Measurements from ENCODE around the gene SFXN5. TPM values are rescaled to one million over a fixed set of nuclear protein-coding genes. Genes with fewer than 3 reads are reported as not detected.

The SFXN5 gene
- total RNA-seq, 3 donors from 2014 or later (not counting 1 experiment from before 2014, with no cell fraction given) = 15.3 to 22.3 (median 19.8) TPM

- Mint-ChIP-seq H3K4me1 (peaks cover 53 to 70% of the 10 kb centered on the region in 2 donors), H3K4me3 (peak overlapping the region; percentile 91), H3K36me3 (no peaks in the 10 kb centered on the region), H3K27ac (peak overlapping the region; percentile 89 to 97), H3K27me3 (ENCODE audit: low read depth in 2 of 2) (no peaks in the 10 kb centered on the region), H3K9me3 (no peaks in the 10 kb centered on the region)
- Histone ChIP-seq H3K27me3 (ENCODE audit: control insufficient read depth, insufficient read depth, low read length) (no peaks in the 10 kb centered on the region), H3K4me1 (ENCODE audit: control insufficient read depth, insufficient read depth, low read length) (peaks cover 40% of the 10 kb centered on the region), H3K4me3 (ENCODE audit: low read length) (no peak overlapping the region), H3K36me3 (ENCODE audit: control insufficient read depth, insufficient read depth, low read length) (peaks cover 3% of the 10 kb centered on the region), H3K9me3 (ENCODE audit: control insufficient read depth, insufficient read depth, low read length) (no peaks in the 10 kb centered on the region), H3K27ac (ENCODE audit: low read length) (no peak overlapping the region)
- intact Hi-C loops (cut with micrococcal nuclease) = no loop called here
- 98% methylated on average over 24 of the region's 24 CpGs for WGBS (ENCODE audit: insufficient coverage)
- no peak for ATAC-seq
- DNase-seq = no peak
- TF ChIP-seq CTCF (IDR thresholded peaks at IDR 0.05) = no peak
Measured at GRCh38 chr2:72955228-72956049, 116.1 kb downstream of the SFXN5 start.

GRCh38 chr2:72954376-72955227 is 116.9 kb downstream of the SFXN5 start:
- ATAC-seq (peak; percentile 28 to 38 (median 36)), DNase-seq (no peak)
- Histone ChIP-seq H3K27me3 (ENCODE audit: control insufficient read depth, insufficient read depth, low read length) (no peaks in the 10 kb centered on the region), H3K4me3 (ENCODE audit: low read length) (peak overlapping the region; percentile 39), H3K27ac (ENCODE audit: low read length) (peak overlapping the region; percentile 64), H3K36me3 (ENCODE audit: control insufficient read depth, insufficient read depth, low read length) (peaks cover 3% of the 10 kb centered on the region), H3K4me1 (ENCODE audit: control insufficient read depth, insufficient read depth, low read length) (peaks cover 40% of the 10 kb centered on the region), H3K9me3 (ENCODE audit: control insufficient read depth, insufficient read depth, low read length) (no peaks in the 10 kb centered on the region)
- no peaks in the 10 kb centered on the region for H3K36me3 Mint-ChIP-seq
- H3K4me3 Mint-ChIP-seq = peak overlapping the region; percentile 91
- no peaks in the 10 kb centered on the region for H3K9me3 Mint-ChIP-seq
- WGBS (ENCODE audit: insufficient coverage) = 50% methylated on average over 10 of the region's 12 CpGs
- no peaks in the 10 kb centered on the region for H3K27me3 Mint-ChIP-seq (ENCODE audit: low read depth in 2 of 2)
- H3K27ac Mint-ChIP-seq = peak overlapping the region; percentile 89 to 97
- intact Hi-C loops (cut with micrococcal nuclease) = no loop called here
- no peak for TF ChIP-seq CTCF (IDR thresholded peaks at IDR 0.05)
- peaks cover 50 to 62% of the 10 kb centered on the region in 2 donors for H3K4me1 Mint-ChIP-seq

GRCh38 chr2:72953976-72954375 is 117.5 kb downstream of the SFXN5 start:
- Histone ChIP-seq H3K4me1 (ENCODE audit: control insufficient read depth, insufficient read depth, low read length) (peaks cover 40% of the 10 kb centered on the region), H3K27me3 (ENCODE audit: control insufficient read depth, insufficient read depth, low read length) (no peaks in the 10 kb centered on the region), H3K4me3 (ENCODE audit: low read length) (peak overlapping the region; percentile 39), H3K36me3 (ENCODE audit: control insufficient read depth, insufficient read depth, low read length) (peaks cover 3% of the 10 kb centered on the region), H3K27ac (ENCODE audit: low read length) (peak overlapping the region; percentile 64), H3K9me3 (ENCODE audit: control insufficient read depth, insufficient read depth, low read length) (no peaks in the 10 kb centered on the region)
- 22% methylated on average over 4 of the region's 4 CpGs for WGBS (ENCODE audit: insufficient coverage)
- Mint-ChIP-seq H3K9me3 (no peaks in the 10 kb centered on the region), H3K27me3 (ENCODE audit: low read depth in 2 of 2) (no peaks in the 10 kb centered on the region), H3K36me3 (no peaks in the 10 kb centered on the region), H3K27ac (peak overlapping the region; percentile 89 to 97), H3K4me1 (peaks cover 44 to 57% of the 10 kb centered on the region in 2 donors), H3K4me3 (peak overlapping the region; percentile 91)
- ATAC-seq (peak; percentile 85 to 95 (median 93)), DNase-seq (peak in 1 of 2 donors; percentile 54)
- intact Hi-C loops (cut with micrococcal nuclease) = no loop called here
- TF ChIP-seq CTCF (IDR thresholded peaks at IDR 0.05) = no peak
